CD4-positive, alpha-beta T cell treated with Interleukin-4 for 1 hour (primary cell): ENCODE results near the gene HIGD1B.

Source experiments
- DNase-seq, 2 donors: peaks; one replicate each; pipeline ENCODE4 v3.0.0-alpha.2; 2020 to 2022

Gene HIGD1B

DNA sequence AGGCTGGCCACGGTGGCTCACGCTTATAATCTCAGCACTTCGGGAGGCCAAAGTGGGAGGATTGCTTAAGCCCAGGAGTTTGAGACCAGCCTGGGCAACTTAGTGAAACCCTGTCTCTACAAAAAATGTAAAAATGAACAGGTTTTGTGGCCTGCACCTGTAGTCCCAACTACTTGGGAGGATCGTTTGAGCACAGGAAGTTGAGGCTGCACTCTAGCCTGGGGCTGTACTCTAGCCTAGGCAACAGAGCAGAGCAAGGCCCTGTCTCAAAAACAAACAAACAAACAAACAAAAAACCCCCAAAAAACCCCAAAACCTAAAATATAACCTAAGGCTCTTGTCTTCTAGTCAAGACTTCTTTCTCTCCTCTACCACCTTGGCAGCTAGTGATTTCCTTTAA is 7.4 kb upstream of the HIGD1B start:
- DNase-seq, result no peak

DNA sequence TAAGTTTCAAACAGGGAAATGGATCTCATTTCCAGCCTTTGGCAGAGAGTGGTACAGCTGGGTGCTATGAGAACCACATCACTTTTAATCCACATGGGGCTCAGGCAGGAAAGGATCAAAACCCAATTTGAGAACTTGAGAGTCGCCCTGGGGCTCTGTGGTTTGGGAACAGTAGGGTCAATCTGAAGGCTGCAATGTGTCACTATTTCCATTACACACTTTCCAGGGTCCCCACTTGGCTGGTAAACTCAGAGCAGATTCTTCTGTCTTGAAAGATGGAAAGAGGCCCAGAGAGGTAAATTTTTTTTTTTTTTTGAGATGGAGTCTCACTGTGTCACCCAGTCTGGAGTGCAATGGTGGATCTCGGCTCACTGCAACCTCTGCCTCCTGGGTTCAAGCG is 6.7 kb upstream of the HIGD1B start:
- DNase-seq, result no peak

DNA sequence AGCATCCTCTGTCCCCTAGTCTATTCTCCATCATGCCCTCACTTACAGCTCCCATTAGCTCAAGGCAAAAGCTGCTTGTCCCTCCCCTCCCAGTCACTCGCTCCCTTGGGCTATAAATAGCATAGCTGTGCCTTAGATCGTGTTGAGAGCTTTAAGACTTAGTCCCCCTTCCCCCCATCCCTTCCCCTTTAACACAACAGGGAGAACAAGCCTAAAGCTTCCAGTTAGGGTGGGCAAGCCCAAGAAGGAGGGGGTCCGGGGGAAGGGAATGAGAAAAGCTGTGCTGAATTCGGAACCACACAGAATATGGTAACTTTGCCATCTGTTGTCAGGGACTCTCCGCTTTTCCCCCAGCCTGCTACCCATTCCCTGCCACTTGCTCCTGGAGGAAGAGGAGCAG is 4.9 kb upstream of the HIGD1B start:
- no peak for DNase-seq

DNA sequence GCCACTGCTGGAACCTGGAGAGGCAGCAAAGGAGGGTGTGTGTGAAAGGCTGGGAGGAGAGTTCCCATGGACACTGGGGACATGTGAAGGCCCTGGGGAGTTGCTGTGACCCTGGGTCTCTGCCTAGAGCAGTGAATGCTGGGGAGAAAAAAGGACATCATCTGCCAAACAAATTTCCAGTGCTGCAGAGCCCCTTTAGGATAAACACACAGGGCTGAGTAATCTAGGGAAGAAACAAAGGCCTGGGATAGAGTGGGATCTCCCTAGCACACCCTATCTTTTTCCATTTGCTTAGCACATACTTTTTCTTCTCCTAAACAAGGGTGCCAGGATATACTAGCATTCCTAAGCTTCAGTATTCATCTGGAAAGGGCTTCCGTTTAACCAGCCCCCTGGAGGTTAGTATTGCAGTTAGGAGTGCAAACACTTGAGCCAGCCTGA is 3.3 kb upstream of the HIGD1B start:
- DNase-seq, result no peak

DNA sequence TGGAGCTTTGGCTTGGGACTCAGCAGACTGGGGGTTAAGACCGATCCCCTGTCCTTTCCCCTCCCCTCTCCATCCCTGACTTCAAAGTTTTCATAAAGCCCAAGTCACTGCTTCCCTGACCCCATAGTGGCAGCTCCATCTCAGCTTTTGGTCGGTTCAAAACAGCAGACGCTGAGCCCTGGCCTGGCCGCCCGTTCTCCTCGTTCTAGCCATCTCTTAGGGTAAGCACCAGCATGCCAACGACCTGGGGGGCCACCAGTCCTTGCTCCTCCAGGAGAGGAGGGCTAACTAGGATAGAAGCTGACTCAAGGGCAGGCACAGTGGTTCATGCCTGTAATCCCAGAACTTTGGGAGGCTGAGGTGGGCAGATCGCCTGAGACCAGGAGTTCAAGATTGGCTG is 1.5 kb upstream of the HIGD1B start:
- DNase-seq, result no peak

DNA sequence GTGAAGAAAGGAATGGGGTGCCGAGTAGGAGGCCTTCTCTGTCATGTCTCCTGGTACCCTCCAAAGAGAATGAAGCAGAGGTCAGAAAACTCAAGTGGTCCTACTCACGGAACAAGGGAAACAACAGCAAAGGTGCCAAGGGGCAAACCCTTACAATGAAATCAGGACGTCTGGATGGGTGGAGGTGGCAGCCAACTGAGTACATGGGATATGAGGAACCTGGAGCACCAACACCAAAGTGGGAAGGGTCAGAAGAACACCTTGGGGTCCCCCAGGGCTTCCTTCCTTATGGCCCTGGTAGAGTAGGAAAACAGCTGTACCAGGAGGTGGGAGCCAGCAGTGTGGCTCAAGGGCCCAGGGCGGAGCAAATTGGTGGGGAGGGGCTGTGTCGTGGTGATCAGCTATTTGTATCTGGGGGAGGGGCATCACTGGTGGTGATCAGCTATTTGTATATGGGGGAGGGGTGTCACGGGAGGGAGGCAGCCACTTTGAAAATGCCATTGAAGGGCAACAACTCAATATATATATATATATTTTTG is 643 bp downstream of the HIGD1B start:
- no peak for DNase-seq

DNA sequence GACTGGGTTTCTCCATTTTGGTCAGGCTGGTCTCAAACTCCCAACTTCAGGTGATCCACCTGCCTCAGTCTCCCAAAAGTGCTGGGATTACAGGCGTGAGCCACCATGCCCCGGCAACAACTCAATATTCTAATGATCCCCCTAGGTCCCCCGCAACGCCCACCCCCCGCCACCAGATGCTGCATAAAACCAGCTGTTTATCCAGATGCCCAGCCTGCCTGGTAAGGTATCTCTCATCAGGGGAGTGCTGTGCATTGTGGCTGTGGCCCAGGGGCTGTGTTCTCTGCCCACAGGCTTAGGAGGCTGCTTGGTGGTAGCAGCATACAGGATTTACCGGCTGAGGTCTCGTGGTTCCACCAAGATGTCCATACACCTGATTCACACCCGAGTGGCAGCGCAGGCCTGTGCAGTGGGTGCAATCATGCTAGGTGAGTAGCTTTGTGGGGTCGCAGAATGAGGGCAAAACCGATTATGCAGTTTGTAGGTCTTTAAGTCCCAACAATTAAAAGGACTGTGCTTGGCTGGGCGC is 1.3 kb downstream of the HIGD1B start:
- no peak for DNase-seq

DNA sequence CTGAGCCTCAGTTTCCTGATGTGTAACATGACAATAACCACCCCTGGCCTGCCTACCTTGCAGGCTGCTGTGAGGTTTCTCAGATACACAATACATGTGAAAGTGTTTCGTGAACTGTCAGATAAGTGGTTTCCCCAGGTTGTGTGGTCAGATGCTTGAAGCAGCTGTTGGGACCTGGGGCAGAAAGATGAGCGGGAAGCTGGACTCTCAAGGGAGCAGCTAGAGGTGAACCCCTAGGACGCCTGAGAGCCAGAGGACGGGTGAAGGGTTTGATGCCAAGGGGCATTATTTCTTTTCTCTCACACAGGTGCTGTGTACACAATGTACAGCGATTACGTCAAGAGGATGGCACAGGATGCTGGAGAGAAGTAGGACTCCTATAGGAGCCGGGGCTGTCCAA is 2.3 kb downstream of the HIGD1B start:
- no peak for DNase-seq

DNA sequence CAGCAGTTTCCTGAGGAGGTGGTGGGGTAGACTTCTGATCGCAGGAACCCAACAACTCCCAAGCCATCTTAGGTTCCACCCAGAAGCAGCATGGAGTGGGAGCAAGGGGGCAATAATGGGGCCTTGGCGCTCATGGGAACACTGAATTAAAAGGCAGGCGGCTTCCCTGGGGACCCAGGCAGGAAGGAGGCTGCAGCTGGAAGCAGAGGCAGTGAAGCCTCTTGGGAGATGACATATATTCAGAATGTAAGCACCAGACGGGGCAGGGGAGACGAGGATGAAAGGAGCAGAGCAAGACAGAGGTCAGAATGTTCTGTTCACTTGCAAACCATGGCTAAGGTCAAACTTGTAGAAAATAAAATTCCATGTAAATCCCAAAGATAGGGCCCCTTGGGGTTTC is 2.9 kb downstream of the HIGD1B start:
- no peak for DNase-seq

DNA sequence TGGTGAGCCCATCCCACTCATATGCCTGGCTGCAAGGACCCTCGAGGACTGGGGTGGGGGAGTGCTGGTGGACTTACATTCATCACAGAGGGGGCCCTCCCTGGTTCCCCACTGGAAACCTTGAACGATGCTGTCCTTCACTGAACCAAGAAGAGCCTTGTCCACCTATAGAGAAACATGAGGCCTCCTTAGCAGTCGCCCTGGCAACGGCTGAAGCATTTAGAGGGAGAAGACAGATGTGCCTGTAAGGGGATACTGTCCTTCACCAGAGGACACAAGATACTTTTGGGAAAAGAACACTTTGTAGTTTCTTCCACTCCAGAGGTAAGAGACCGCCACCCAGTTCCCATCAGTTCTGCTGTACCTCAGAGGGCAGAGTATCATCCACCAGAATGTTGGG is 6.5 kb downstream of the HIGD1B start:
- no peak for DNase-seq

DNA sequence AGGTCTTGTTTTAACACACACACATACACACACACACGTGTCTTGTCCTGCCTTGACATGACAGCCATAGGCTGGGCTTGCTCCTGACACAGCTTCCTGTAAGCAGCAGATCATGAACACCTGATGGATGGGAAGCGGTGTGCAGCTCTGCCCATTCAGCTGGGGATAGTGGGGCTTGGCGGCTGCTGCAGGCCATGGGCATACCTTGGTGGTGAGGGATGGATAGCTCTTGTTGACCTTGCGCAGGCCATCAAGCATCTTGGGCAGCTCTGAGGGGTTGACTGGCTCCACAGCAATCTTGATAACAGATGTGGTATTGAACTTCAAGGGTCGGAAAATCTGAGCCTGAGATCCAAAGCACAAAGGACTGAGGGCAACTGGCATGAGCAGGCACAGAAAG is 12.0 kb downstream of the HIGD1B start:
- no peak for DNase-seq

DNA sequence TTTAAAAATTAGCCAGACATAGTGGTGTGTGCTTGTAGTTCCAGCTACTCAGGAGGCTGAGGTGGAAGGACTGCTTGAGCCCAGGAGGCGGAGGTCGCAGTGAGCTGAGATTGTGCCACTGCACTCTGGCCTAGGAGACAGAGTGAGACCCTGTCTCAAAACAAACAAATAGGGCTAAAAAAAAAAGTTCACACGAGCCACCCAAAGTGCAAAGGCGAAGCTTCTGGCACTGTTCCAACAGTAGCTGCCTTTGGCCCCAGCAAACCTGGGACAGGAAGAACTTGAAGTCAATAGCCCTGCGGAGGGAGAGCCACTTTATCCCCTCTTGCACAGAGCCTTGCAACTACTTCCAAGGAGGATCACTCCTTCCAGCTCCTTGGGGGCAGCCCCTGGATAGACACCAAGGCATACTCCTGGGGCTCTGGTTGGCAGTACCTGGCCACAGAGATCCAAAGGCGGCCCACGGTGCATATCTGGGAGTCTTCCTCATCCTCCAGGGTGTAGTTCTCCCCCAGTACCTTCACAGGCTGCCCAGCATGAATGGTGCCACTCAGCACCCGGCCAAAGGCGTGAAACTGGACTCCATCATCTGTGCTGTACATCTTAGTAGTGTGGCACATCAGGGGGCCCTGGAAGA is 14.7 kb downstream of the HIGD1B start:
- DNase-seq, result no peak

DNA sequence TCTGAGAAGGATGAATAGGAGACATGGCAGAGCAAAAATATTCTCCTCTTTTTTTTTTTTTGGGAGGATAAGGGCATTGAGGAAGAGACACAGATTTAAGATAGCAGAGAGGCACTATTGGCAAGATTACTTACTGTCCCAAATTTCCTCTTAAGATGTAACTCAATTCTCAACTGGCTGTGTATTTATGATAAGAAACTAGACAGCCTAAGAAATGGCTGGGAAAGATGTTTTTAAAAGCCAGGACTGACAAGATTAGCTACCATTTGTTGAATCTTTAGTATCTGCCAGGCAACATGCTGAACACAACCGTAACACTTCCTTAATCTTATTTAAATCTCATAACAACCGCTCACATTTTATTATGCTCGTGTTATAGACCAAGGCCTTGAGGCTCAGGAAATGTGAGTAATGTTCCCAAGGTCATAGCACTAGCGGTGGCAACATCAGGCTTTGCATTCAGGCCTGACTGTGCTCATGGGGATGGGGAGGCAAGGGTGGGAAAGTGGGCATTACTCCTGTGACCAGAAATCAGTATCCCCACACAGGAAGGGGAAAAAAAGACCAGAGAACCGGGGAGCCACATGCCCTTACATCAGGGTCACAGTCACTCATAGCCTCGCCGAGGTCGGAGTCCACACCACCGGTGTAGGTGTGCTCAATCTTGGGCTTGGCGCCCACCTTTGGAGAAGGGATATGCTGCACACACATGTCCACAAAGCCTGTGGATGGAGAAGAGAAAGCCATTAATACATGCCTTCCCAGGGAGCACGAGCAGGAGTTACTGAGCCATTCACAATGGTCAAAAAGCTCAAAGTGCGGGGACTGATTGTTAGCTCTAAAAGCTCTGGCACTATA is 15.6 kb downstream of the HIGD1B start:
- DNase-seq, result no peak

DNA sequence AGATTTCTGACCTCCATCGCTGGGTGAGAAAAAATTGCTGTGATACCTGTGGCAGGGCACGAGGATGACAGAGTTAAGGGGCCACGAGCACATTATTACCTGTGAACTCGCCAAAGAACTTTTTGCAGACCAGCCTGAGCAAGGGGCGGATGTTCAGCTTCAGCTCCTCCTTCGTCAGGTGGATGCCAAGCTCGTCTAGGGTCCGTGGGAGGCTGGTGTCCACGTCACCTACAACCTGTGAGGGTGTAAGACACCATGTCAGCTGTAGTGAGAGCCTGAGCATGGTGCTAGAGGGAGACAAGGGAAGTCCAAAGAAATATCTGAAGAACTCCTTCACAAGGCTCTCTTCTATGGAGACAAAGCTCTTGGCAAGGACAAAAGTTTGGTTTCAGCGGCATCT is 17.1 kb downstream of the HIGD1B start:
- no peak for DNase-seq

DNA sequence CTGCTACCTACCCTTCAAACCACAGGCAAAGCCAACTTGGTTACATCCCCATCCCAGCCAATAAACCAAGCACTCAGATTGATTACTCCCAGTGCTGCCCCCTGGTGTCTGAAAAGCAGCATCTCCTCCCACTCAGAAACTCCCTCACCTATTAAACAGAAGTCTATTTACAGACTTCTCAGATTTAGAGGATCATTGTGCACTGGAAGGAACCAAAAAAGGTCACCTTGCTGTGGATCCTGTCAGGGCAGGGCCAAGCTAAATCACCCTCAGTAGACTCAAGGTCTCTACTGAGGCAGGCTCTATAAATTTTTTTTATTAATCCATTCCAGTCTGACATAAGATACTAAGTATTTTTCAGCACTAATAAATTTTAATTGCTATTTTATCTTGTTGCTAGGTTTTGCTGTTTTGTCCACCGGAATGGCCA is 17.6 kb downstream of the HIGD1B start:
- DNase-seq, result peak; percentile 67 to 76

DNA sequence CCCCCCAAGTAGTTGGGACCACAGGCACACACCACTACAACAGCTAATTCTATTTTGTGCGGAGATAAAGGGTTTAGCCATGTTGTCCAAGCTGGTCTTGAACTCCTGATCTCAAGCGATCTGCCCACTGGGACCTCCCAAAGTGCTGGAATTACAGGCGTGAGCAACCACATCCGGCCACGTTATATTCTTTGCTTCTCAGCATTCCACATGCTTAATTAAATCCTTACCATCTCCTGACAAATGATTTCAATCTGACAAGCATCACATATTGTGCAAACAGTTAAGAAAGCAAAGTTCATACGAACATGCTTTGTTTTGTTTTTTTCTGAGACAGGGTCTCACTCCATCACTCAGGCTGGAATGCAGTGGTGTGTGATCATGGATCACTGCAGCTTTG is 18.2 kb downstream of the HIGD1B start:
- no peak for DNase-seq

DNA sequence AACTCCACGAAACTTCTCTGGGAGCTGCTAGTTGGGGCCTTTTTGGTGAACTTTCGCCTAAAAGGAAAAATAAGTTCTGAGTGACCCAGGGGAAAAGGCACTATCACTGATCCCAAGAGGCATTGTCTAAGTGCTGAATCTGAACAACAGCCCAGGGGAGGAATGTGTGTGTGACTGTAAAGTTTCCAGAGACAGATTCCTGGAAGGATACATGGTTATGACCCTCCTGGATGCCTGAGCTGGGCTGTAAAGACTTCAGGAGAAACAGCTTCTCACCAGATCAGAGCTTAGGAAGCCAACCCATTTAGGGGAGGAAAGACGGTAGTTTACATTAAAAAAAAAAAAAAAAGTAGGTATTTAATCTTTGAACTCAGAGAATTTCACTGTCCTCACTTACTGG is 20.2 kb downstream of the HIGD1B start:
- no peak for DNase-seq

DNA sequence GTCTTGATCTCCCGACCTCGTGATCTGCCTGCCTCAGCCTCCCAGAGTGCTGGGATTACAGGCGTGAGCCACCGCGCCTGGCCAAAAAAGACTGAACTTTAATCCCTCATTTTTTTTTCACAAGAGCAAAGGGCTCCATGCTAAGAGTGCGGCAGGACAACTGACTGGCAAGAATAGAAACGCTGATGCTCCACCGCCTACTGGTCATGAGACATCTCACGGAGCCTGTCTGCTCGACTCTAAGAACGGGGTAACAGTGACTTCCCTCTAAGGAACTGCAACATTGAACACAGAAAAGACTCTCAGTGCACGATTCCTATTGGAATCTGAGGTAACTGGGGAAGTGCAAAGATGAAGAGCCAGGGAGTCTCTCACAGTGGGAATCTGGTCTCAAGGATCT is 23.9 kb downstream of the HIGD1B start:
- DNase-seq, result no peak

DNA sequence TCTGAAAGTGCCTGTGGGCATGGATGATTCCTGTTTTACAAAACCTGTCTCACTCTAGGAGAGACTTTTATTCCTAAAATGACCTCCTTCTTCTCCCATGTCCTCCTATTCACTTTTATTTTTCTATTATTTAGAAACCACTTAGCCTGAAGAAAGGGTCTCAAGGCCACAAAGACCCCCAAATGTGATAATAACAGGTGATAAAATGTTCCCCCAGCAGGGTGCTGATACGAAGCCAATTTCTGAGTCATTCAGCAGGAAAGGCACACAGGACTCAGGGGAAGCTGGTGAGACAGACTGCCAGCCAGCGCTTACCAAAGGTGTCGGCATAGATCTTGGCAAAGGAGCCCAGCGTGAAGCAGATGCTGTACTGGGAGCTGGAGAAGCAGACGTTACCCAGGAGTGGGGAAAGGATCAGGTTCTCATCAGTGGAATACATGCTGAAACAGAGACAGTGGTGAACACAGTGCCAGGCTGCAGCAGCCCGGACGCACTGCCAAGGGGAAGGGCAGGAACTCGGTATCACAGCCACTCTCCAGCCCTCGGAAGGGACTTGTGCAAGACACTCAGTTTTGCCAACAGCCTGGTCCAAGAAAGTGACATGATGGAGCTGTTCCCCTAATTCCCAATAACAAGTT is 24.6 kb downstream of the HIGD1B start:
- DNase-seq, result no peak

DNA sequence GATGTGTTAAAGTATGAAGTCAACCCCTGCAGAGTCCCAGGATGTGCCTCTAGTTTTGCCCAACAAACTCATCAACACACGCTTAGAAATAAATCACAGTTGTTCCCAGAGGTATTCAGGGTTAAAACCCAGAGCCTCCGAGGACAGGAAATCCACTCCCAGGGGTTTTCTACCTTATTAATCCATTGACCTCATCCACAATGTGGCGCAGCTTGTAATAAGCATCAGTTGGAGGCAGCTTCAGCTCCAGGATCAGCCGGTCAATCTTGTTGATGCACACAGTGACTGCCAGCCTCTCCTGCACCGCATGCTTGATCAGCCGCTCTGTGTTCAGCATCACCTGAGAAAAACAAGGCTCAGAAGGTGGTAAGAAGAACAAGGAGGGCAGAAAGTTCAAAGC is 28.1 kb downstream of the HIGD1B start:
- DNase-seq, result no peak

DNA sequence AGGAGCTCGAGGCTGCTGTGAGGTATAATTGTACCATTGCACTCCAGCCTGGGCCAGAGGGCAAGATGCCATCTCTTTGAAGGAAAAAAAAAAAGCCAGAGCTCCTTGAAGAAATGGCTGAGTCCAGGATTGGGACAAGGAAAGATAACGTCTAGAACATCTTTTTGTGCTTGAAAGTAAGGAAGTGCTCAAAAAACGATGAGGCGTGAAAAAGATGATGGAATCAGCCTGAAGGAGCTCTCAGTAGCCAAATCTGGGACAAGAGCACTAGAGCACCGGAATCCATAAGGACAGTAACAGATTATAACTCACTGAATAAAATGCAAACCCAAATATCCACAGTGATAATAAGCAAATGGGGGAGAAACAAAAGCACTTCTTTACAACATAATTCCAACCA is 29.4 kb downstream of the HIGD1B start:
- no peak for DNase-seq

DNA sequence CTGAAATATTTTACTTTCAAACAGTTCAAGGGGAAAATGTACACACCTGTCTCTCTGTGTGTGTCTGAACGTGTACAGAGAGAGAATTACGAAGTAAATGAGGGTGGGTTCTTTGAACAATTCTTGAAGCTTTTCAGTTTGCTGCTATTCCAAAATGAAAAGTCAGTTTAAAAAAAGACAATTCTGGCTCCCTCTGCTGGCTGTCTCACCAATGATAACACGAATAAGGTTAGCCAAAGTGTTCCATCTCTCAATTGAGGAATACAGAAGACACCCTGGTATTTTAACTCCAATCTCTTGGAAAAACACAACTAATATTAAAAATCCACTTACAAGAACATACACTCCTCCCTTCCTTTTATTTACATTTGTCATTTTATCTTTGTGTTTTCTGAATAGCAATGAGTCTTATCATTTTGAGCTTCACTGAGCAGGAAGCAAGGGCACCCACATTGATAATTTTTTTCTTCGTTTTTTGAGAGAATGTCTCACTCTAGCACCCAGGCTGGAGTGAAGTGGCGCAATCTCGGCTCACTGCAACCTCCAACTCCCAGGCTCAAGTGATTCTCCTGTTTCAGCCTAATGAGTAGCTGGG is 31.0 kb downstream of the HIGD1B start:
- peak in 1 of 2 donors; percentile 43 for DNase-seq

DNA sequence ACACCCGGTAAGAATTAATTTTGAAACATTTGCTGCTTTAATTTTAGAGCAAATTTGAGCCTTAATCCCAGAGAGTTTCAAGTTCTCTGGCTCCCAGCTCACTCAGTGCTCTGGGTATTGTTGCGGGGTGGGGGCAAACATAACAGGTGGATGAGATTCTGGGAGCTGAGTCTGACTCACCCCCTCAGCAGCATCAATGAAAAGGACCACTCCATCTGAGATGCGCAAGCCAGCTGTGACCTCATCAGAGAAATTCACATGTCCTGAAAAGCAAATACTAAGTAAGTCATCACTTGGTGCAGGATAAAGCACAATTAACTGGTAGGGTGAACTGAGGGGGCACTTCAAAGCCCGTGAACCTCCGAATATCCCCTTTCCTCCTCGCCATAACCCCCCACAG is 31.7 kb downstream of the HIGD1B start:
- DNase-seq, result no peak
